Stomach (tissue), 4 donors: ENCODE measurements around the gene RECQL5.

Source experiments
- CTCF ChIP-seq, 7 experiments: fragments of 450-650 bp in 4 of 7; fragments of 200-600 bp in 3 of 7; sonication (generic) in 3 of 7; IDR thresholded peaks; one replicate each; pipeline ENCODE4 v1.5.1; 2016 to 2019; ENCODE audit warnings: antibody characterized with exemption in 7 of 7, control low read depth in 2 of 7, mild to moderate bottlenecking in 1 of 7
- POLR2A ChIP-seq, 4 donors: fragments of 450-650 bp; IDR thresholded peaks; one replicate each; pipeline ENCODE4 v1.6.1; 2016; ENCODE audit warnings: antibody characterized with exemption in 4 of 4, control low read depth in 2 of 4, mild to moderate bottlenecking in 1 of 4, moderate library complexity in 1 of 4
- POLR2AphosphoS5 ChIP-seq, 3 donors: sonication (generic); formaldehyde crosslinking; IDR thresholded peaks; one replicate each; pipeline ENCODE4 v1.6.1; 2016; ENCODE audit warnings: antibody characterized with exemption in 3 of 3

GRCh38 chr17:75631353-75631752 lies 35.6 kb downstream of the RECQL5 start:
- no peak for TF ChIP-seq POLR2A (IDR thresholded peaks at IDR 0.05)
- no peak for TF ChIP-seq CTCF (IDR thresholded peaks at IDR 0.05)
- no peak for TF ChIP-seq POLR2AphosphoS5 (IDR thresholded peaks at IDR 0.05)
